ENCODE results near the gene PLA2G1B. TPM values are rescaled to one million over a fixed set of nuclear protein-coding genes. Genes with fewer than 3 reads are reported as not detected.

Gene PLA2G1B
- total and polyA plus RNA-seq, 4 donors = 0.39 to 4.6 (median 1.1) TPM

- Histone ChIP-seq H3K27me3 (ENCODE audit: control insufficient read depth in 4 of 4, insufficient read depth in 4 of 4, low read length in 3 of 4) (no peaks in the 10 kb centered on the region), H3K4me3 (ENCODE audit: low read depth in 1 of 3, low read length in 3 of 3) (no peak overlapping the region), H3K27ac (ENCODE audit: low read depth in 1 of 2, low read length in 2 of 2) (no peak overlapping the region), H3K4me1 (ENCODE audit: control insufficient read depth in 4 of 4, insufficient read depth in 4 of 4, low read length in 3 of 4) (no peaks in the 10 kb centered on the region), H3K9ac (ENCODE audit: low read depth in 1 of 2, low read length in 2 of 2) (no peak overlapping the region), H3K9me3 (ENCODE audit: control insufficient read depth in 4 of 4, low read length in 3 of 4) (no peaks in the 10 kb centered on the region), H3K36me3 (ENCODE audit: control insufficient read depth in 4 of 4, insufficient read depth in 3 of 4, low read depth in 1 of 4, low read length in 3 of 4) (no peaks in the 10 kb centered on the region)
- WGBS = 91% methylated on average over 7 of the region's 7 CpGs
- TF ChIP-seq RXRA (IDR thresholded peaks at IDR 0.05) (no peak), CTCF (IDR thresholded peaks at IDR 0.05; ENCODE audit: low read depth, low read length, missing input control) (no peak), RAD21 (IDR thresholded peaks at IDR 0.05) (no peak), JUND (IDR thresholded peaks at IDR 0.05) (no peak), NR2F2 (IDR thresholded peaks at IDR 0.05) (no peak), EGR1 (IDR thresholded peaks at IDR 0.05; ENCODE audit: low read depth in 2 of 2) (no peak), TAF1 (conservative IDR thresholded peaks at IDR 0.05) (no peak), MAX (IDR thresholded peaks at IDR 0.05) (no peak), SP1 (IDR thresholded peaks at IDR 0.05) (no peak), GABPA (IDR thresholded peaks at IDR 0.05 in 1 of 2, conservative IDR thresholded peaks at IDR 0.05 in 1 of 2) (no peak), HNF4A (conservative IDR thresholded peaks at IDR 0.05) (no peak), FOXA1 (IDR thresholded peaks at IDR 0.05) (no peak), HNF4G (IDR thresholded peaks at IDR 0.05) (no peak)
- TF ChIP-seq, protein P1, sequence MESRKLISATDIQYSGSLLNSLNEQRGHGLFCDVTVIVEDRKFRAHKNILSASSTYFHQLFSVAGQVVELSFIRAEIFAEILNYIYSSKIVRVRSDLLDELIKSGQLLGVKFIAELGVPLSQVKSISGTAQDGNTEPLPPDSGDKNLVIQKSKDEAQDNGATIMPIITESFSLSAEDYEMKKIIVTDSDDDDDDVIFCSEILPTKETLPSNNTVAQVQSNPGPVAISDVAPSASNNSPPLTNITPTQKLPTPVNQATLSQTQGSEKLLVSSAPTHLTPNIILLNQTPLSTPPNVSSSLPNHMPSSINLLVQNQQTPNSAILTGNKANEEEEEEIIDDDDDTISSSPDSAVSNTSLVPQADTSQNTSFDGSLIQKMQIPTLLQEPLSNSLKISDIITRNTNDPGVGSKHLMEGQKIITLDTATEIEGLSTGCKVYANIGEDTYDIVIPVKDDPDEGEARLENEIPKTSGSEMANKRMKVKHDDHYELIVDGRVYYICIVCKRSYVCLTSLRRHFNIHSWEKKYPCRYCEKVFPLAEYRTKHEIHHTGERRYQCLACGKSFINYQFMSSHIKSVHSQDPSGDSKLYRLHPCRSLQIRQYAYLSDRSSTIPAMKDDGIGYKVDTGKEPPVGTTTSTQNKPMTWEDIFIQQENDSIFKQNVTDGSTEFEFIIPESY (IDR thresholded peaks at IDR 0.05) = no peak
- DNase-seq (ENCODE audit: low spot score) = no peak
Observed at GRCh38 chr12:120283318-120283717, 44.3 kb downstream of the PLA2G1B start.

DNA sequence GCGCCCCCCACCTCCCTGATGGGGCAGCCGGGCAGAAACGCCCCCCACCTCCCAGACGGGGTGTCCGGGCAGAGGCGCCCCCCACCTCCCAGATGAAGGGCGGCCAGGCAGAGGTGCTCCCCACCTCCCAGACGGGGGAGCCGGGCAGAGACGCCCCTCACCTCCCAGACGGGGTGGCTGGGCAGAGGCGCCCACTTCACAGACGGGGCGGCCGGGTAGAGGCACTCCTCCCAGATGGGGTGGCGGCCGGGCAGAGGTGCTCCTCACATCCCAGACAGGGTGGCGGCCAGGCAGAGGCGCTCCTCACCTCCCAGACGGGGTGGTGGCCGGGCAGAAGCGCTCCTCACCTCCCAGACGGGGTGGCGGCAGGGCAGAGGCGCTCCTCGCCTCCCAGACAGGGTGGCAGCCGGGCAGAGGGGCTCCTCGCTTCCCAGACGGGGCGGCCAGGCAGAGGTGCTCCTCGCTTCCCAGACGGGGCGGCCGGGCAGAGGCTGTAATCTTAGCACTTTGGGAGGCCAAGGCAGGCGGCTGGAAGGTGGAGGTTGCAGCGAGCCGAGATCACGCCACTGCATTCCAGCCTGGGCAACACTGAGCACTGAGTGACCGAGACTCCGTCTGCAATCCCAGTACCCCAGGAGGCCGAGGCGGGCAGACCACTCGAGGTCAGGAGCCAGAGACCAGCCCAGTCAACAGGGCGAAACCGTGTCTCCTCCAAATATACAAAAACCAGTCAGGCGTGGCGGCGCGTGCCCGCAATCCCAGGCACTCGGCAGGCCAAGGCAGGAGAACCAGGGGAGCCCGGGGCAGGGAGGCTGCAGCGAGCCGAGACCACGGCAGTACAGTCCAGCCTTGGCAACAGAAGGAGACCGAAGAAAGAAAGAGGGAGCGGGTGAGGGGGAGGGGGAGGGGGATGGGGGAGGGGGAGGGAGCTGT lies 49.2 kb downstream of the PLA2G1B start:
- DNase-seq (ENCODE audit: low spot score) = no peak
- no peak overlapping the region for H3K4me3 ChIP-seq (ENCODE audit: low read depth in 1 of 3, low read length in 3 of 3)
- H3K27me3 ChIP-seq (ENCODE audit: control insufficient read depth in 4 of 4, insufficient read depth in 4 of 4, low read length in 3 of 4) = no peaks in the 10 kb centered on the region
- peaks cover 0 to 5% (median 1%) of the 10 kb centered on the region in 4 donors for H3K4me1 ChIP-seq (ENCODE audit: control insufficient read depth in 4 of 4, insufficient read depth in 4 of 4, low read length in 3 of 4)
- no peaks in the 10 kb centered on the region for H3K9me3 ChIP-seq (ENCODE audit: control insufficient read depth in 4 of 4, low read length in 3 of 4)
- WGBS = 97% methylated on average over 57 of the region's 57 CpGs
- no peak overlapping the region for H3K9ac ChIP-seq (ENCODE audit: low read depth in 1 of 2, low read length in 2 of 2)
- no peak overlapping the region for H3K27ac ChIP-seq (ENCODE audit: low read depth in 1 of 2, low read length in 2 of 2)
- no peaks in the 10 kb centered on the region for H3K36me3 ChIP-seq (ENCODE audit: control insufficient read depth in 4 of 4, insufficient read depth in 3 of 4, low read depth in 1 of 4, low read length in 3 of 4)
- TF ChIP-seq ATF3 (IDR thresholded peaks at IDR 0.05) = no peak
- TF ChIP-seq JUND (IDR thresholded peaks at IDR 0.05) = no peak
- TF ChIP-seq MAX (IDR thresholded peaks at IDR 0.05) = no peak
- TF ChIP-seq YY1 (IDR thresholded peaks at IDR 0.05) = no peak
- no peak for TF ChIP-seq GABPA (IDR thresholded peaks at IDR 0.05 in 1 of 2, conservative IDR thresholded peaks at IDR 0.05 in 1 of 2)
- TF ChIP-seq HNF4A (conservative IDR thresholded peaks at IDR 0.05) = no peak
- TF ChIP-seq, protein P2, sequence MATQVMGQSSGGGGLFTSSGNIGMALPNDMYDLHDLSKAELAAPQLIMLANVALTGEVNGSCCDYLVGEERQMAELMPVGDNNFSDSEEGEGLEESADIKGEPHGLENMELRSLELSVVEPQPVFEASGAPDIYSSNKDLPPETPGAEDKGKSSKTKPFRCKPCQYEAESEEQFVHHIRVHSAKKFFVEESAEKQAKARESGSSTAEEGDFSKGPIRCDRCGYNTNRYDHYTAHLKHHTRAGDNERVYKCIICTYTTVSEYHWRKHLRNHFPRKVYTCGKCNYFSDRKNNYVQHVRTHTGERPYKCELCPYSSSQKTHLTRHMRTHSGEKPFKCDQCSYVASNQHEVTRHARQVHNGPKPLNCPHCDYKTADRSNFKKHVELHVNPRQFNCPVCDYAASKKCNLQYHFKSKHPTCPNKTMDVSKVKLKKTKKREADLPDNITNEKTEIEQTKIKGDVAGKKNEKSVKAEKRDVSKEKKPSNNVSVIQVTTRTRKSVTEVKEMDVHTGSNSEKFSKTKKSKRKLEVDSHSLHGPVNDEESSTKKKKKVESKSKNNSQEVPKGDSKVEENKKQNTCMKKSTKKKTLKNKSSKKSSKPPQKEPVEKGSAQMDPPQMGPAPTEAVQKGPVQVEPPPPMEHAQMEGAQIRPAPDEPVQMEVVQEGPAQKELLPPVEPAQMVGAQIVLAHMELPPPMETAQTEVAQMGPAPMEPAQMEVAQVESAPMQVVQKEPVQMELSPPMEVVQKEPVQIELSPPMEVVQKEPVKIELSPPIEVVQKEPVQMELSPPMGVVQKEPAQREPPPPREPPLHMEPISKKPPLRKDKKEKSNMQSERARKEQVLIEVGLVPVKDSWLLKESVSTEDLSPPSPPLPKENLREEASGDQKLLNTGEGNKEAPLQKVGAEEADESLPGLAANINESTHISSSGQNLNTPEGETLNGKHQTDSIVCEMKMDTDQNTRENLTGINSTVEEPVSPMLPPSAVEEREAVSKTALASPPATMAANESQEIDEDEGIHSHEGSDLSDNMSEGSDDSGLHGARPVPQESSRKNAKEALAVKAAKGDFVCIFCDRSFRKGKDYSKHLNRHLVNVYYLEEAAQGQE (IDR thresholded peaks at IDR 0.05) = no peak
- no peak for TF ChIP-seq SP1 (IDR thresholded peaks at IDR 0.05)
- TF ChIP-seq HNF4G (IDR thresholded peaks at IDR 0.05) = no peak
- TF ChIP-seq CTCF (IDR thresholded peaks at IDR 0.05; ENCODE audit: low read depth, low read length, missing input control) = no peak
- no peak for TF ChIP-seq FOXA1 (IDR thresholded peaks at IDR 0.05)
- TF ChIP-seq RAD21 (IDR thresholded peaks at IDR 0.05) = no peak
- TF ChIP-seq TAF1 (conservative IDR thresholded peaks at IDR 0.05) = no peak
- no peak for TF ChIP-seq FOXA2 (IDR thresholded peaks at IDR 0.05)
- TF ChIP-seq NR2F2 (IDR thresholded peaks at IDR 0.05) = no peak
